Amniotic stem cell (primary cell): ENCODE data around the gene TNNC2.

Experiments
- DNase-seq: peaks from one replicate; lab custom pipeline; 2025; lab: John Stamatoyannopoulos, UW

TNNC2 gene

DNA sequence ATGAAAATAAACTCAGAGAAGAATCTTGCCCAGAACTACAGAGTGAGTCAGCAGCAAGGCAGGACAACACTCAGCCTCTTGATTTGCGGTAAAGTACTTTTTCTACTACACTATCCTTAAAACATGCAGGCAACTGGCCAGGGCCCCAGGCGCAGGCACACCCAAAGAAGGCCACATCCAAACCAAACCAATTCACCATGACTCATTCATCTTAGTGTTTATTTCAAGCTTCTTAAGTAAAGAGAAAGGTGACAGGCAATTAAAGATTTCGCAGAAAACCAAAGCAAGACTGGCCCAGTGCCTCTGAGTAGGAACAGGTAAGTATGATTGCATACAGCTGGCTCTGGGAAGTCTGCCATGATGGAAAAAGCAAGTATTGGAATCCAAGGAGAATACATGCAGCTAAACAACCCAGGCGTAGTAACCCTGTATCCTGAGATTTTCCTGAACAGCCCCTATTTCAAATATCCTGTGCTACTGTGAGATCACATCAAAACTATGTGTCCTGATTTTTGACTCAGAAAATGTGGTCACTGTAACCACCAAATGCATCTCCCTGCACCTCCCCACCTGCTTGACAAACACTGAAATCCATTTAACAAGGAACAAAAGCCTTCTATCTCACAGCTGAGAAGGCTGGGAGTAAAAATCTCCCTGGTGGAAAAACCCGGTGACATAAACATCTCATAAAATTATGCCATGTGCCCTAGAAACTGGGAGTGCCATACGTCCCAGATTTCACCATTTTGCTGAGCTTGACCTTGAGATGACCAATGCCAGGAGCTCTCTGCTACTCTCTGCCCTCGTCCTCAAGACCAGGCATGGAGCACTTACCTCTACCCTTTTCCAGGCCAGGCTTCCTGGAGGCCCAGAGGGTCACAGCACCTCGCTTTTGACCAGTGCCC, 47.8 kb downstream of the TNNC2 start:
- peak; percentile 92 for DNase-seq

DNA sequence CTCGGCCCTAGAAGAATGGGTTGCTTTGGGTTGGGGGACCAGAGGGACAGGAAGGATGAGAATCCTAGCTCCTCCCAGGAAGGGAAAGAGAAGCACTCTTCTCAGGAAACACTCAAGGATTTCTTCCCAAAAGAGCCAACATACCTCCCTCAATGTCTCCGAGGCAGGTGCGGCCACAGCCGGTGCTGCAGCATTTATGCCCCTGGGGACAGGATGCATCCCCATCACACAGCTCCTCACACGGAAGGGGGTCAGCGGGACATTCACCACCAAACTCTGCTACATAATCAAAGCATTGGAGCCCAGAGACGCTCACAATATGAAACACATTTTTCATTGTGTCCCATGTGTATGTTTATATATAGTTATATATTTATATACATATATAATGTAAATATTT, 50.2 kb downstream of the TNNC2 start:
- DNase-seq = no peak

DNA sequence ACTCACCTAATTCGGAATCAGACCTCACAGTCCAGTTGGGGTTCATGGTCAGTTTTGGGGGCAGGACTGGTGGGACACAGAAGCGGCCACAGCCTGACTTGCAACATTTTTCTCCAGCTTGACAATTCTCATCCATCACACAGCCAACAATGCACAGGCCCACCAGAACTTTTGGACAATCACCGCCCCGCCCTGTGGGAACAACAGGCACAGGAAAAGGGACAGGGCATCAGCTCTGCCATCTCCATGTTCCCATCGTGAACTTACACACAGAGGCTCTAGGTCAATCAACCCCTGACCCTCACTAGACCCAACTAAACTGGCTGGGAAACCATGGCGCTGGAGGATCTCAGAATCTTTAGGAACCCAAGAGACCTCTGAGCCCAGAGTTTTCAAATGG, 51.7 kb downstream of the TNNC2 start:
- DNase-seq = no peak

DNA sequence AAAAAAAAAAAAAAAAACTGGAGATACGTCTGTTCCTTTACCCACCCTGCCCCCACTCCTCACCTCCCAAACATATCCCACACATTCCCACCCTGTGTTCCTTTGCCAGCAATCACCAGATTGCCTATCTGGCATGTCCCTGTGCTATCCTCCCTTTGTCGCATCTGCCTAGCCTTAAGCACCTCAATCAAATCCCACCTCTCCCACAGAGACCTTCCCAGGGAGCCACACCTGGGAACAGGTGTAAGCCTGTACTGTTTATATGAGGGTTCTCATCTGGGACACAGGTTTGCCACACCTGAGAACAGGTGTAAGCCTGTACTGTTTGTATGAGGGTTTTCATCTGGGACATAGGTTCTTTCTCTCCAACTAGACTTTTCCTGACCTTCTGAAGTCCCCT, 52.2 kb downstream of the TNNC2 start:
- no peak for DNase-seq
